Stimulated activated naive CD8-positive, alpha-beta T cell treated with anti-CD3 and anti-CD28 coated beads, Interleukin-15, amount 100 ng/mL, for 72 hours (primary cell): Measurements from ENCODE around the gene PTPRN2.

Experiments
- ATAC-seq: fragments of 150-1000 bp; cut with Tn5 transposase; 2 replicates; pipeline ENCODE4 v1.10.0; 2021; ENCODE audit warnings: mild to moderate bottlenecking, moderate library complexity
- DNase-seq, 2 donors: peaks; one replicate each; pipeline ENCODE4 v3.0.0; 2021 to 2022
- H3K27ac Mint-ChIP-seq, 2 donors: one replicate each; pipeline ENCODE4 v1.8.0; 2022; ENCODE audit warnings: mild to moderate bottlenecking in 2 of 2, mixed read lengths in 2 of 2, moderate library complexity in 2 of 2
- H3K27me3 Mint-ChIP-seq: one replicate; pipeline ENCODE4 v1.8.0; 2022; ENCODE audit warnings: mixed read lengths
- H3K4me1 Mint-ChIP-seq: one replicate; pipeline ENCODE4 v1.8.0; 2022; ENCODE audit warnings: mild to moderate bottlenecking, mixed read lengths
- H3K4me3 Mint-ChIP-seq, 2 donors: one replicate each; pipeline ENCODE4 v1.8.0; 2022; ENCODE audit warnings: mild to moderate bottlenecking in 2 of 2, mixed read lengths in 2 of 2, moderate library complexity in 1 of 2
- H3K9me3 Mint-ChIP-seq, 2 donors: one replicate each; pipeline ENCODE4 v1.8.0; 2022; ENCODE audit warnings: mixed read lengths in 2 of 2

Gene PTPRN2

GRCh38 chr7:157521752-157522151 is 1065.9 kb downstream of the PTPRN2 start:
- DNase-seq (no peak), ATAC-seq (no peak)
- Mint-ChIP-seq H3K4me3 (no peak overlapping the region), H3K27ac (no peak overlapping the region), H3K4me1 (no peaks in the 10 kb centered on the region), H3K27me3 (peaks cover 17% of the 10 kb centered on the region), H3K9me3 (no peaks in the 10 kb centered on the region)

GRCh38 chr7:157521061-157521731 is 1066.4 kb downstream of the PTPRN2 start:
- Mint-ChIP-seq H3K9me3 (no peaks in the 10 kb centered on the region), H3K4me3 (no peak overlapping the region), H3K27me3 (peaks cover 22% of the 10 kb centered on the region), H3K4me1 (no peaks in the 10 kb centered on the region), H3K27ac (no peak overlapping the region)
- DNase-seq = no peak
- ATAC-seq = no peak

GRCh38 chr7:157520249-157520648 is 1067.4 kb downstream of the PTPRN2 start:
- peaks cover 16% of the 10 kb centered on the region for H3K27me3 Mint-ChIP-seq
- DNase-seq = no peak
- no peaks in the 10 kb centered on the region for H3K4me1 Mint-ChIP-seq
- H3K9me3 Mint-ChIP-seq = no peaks in the 10 kb centered on the region
- ATAC-seq = no peak
- no peak overlapping the region for H3K4me3 Mint-ChIP-seq
- no peak overlapping the region for H3K27ac Mint-ChIP-seq

GRCh38 chr7:157519798-157520244 is 1067.8 kb downstream of the PTPRN2 start:
- Mint-ChIP-seq H3K27ac (peak overlapping the region in 1 of 2 donors; percentile 52), H3K27me3 (peaks cover 12% of the 10 kb centered on the region), H3K4me1 (no peaks in the 10 kb centered on the region), H3K4me3 (no peak overlapping the region), H3K9me3 (no peaks in the 10 kb centered on the region)
- no peak for DNase-seq
- ATAC-seq = no peak

- Mint-ChIP-seq H3K27me3 (peaks cover 8% of the 10 kb centered on the region), H3K27ac (no peak overlapping the region), H3K4me3 (no peak overlapping the region), H3K4me1 (no peaks in the 10 kb centered on the region), H3K9me3 (no peaks in the 10 kb centered on the region)
- ATAC-seq = no peak
- DNase-seq = no peak
Observed at GRCh38 chr7:157519246-157519645, 1068.4 kb downstream of the PTPRN2 start.

- Mint-ChIP-seq H3K9me3 (no peaks in the 10 kb centered on the region), H3K4me1 (no peaks in the 10 kb centered on the region), H3K27me3 (peaks cover 8% of the 10 kb centered on the region), H3K27ac (no peak overlapping the region), H3K4me3 (no peak overlapping the region)
- ATAC-seq (no peak), DNase-seq (no peak)
Observed at GRCh38 chr7:157518514-157519175, 1069.0 kb downstream of the PTPRN2 start.

- H3K27ac Mint-ChIP-seq = no peak overlapping the region
- ATAC-seq (no peak), DNase-seq (no peak)
- no peak overlapping the region for H3K4me3 Mint-ChIP-seq
- H3K9me3 Mint-ChIP-seq = no peaks in the 10 kb centered on the region
- H3K27me3 Mint-ChIP-seq = peaks cover 8% of the 10 kb centered on the region
- no peaks in the 10 kb centered on the region for H3K4me1 Mint-ChIP-seq
Observed at GRCh38 chr7:157517782-157518513, 1069.7 kb downstream of the PTPRN2 start.

- Mint-ChIP-seq H3K9me3 (no peaks in the 10 kb centered on the region), H3K27ac (peak overlapping the region in 1 of 2 donors; percentile 82), H3K4me1 (no peaks in the 10 kb centered on the region), H3K4me3 (no peak overlapping the region), H3K27me3 (peaks cover 8% of the 10 kb centered on the region)
- ATAC-seq (no peak), DNase-seq (no peak)
Observed at GRCh38 chr7:157516911-157517781, 1070.5 kb downstream of the PTPRN2 start.

- DNase-seq = no peak
- H3K9me3 Mint-ChIP-seq = no peaks in the 10 kb centered on the region
- H3K27ac Mint-ChIP-seq = peak overlapping the region; percentile 48 to 53
- H3K27me3 Mint-ChIP-seq = peaks cover 8% of the 10 kb centered on the region
- no peak overlapping the region for H3K4me3 Mint-ChIP-seq
- ATAC-seq = no peak
- no peaks in the 10 kb centered on the region for H3K4me1 Mint-ChIP-seq
Observed at GRCh38 chr7:157516311-157516710, 1071.3 kb downstream of the PTPRN2 start.

- peaks cover 9% of the 10 kb centered on the region for H3K27me3 Mint-ChIP-seq
- H3K4me1 Mint-ChIP-seq = no peaks in the 10 kb centered on the region
- no peak overlapping the region for H3K4me3 Mint-ChIP-seq
Observed at GRCh38 chr7:157515342-157516041, 1072.1 kb downstream of the PTPRN2 start.

GRCh38 chr7:157514746-157515145 is 1072.9 kb downstream of the PTPRN2 start:
- Mint-ChIP-seq H3K9me3 (no peaks in the 10 kb centered on the region), H3K27ac (no peak overlapping the region), H3K4me1 (no peaks in the 10 kb centered on the region), H3K4me3 (no peak overlapping the region), H3K27me3 (peaks cover 16% of the 10 kb centered on the region)
- ATAC-seq = no peak
- DNase-seq = no peak

More at GRCh38 chr7:157515342-157516041, 1072.1 kb downstream of the PTPRN2 start:
- no peak for ATAC-seq
- Mint-ChIP-seq H3K27ac (no peak overlapping the region), H3K9me3 (no peaks in the 10 kb centered on the region)
- DNase-seq = no peak

- no peaks in the 10 kb centered on the region for H3K9me3 Mint-ChIP-seq
- no peaks in the 10 kb centered on the region for H3K4me1 Mint-ChIP-seq
- no peak overlapping the region for H3K27ac Mint-ChIP-seq
- DNase-seq (no peak), ATAC-seq (no peak)
- peaks cover 21% of the 10 kb centered on the region for H3K27me3 Mint-ChIP-seq
- no peak overlapping the region for H3K4me3 Mint-ChIP-seq
Observed at GRCh38 chr7:157514306-157514705, 1073.3 kb downstream of the PTPRN2 start.

- Mint-ChIP-seq H3K27ac (no peak overlapping the region), H3K4me1 (no peaks in the 10 kb centered on the region), H3K27me3 (peaks cover 25% of the 10 kb centered on the region), H3K9me3 (no peaks in the 10 kb centered on the region), H3K4me3 (peak overlapping the region in 1 of 2 donors; percentile 6)
- DNase-seq = no peak
- ATAC-seq = no peak
Observed at GRCh38 chr7:157513682-157514081, 1073.9 kb downstream of the PTPRN2 start.

GRCh38 chr7:157513162-157513621 is 1074.4 kb downstream of the PTPRN2 start:
- H3K9me3 Mint-ChIP-seq = no peaks in the 10 kb centered on the region
- DNase-seq = no peak
- no peak overlapping the region for H3K27ac Mint-ChIP-seq
- H3K4me3 Mint-ChIP-seq = peak overlapping the region in 1 of 2 donors; percentile 6
- ATAC-seq = no peak
- peaks cover 29% of the 10 kb centered on the region for H3K27me3 Mint-ChIP-seq
- no peaks in the 10 kb centered on the region for H3K4me1 Mint-ChIP-seq

GRCh38 chr7:157509226-157509625 is 1078.4 kb downstream of the PTPRN2 start:
- Mint-ChIP-seq H3K27me3 (peaks cover 40% of the 10 kb centered on the region), H3K9me3 (peaks cover 21% of the 10 kb centered on the region in 2 donors), H3K4me3 (no peak overlapping the region), H3K27ac (no peak overlapping the region), H3K4me1 (no peaks in the 10 kb centered on the region)
- DNase-seq (no peak), ATAC-seq (no peak)
